Upper lobe of left lung (tissue), 6 donors: ENCODE results near the gene ATP6V1F. TPM values are rescaled to one million over a fixed set of nuclear protein-coding genes. Genes with fewer than 3 reads are reported as not detected.
A peak's percentile ranks its signal among the peaks of the same experiment; 100 is the strongest.

Experiments used
- ATAC-seq, 2 donors: fragments of 200-7000 bp; cut with Tn5 transposase; one replicate each; pipeline ENCODE4 v1.9.1; 2022; ENCODE audit warnings: mild to moderate bottlenecking in 2 of 2, moderate library complexity in 2 of 2; ENCODE audit not compliant: low FRiP score in 2 of 2
- DNase-seq, 2 donors: peaks; one replicate each; pipeline ENCODE4 v3.0.0-alpha.2; 2019 to 2020
- H3K27ac ChIP-seq, 4 donors: fragments of 200-600 bp; sonication (generic); one replicate each; pipeline ENCODE4 v1.5.1; 2016 to 2019
- H3K27me3 ChIP-seq, 4 donors: fragments of 200-600 bp; sonication (generic); one replicate each; pipeline ENCODE4 v1.5.1; 2017 to 2019
- H3K36me3 ChIP-seq, 4 donors: fragments of 200-600 bp; sonication (generic); one replicate each; pipeline ENCODE4 v1.5.1; 2016 to 2019
- H3K4me1 ChIP-seq, 4 donors: fragments of 200-600 bp; sonication (generic); one replicate each; pipeline ENCODE4 v1.5.1; 2018 to 2019
- H3K4me3 ChIP-seq, 4 donors: fragments of 200-600 bp; sonication (generic); one replicate each; pipeline ENCODE4 v1.5.1; 2017 to 2019; ENCODE audit warnings: mild to moderate bottlenecking in 2 of 4, moderate library complexity in 1 of 4
- H3K9me3 ChIP-seq, 4 donors: fragments of 200-600 bp; sonication (generic); one replicate each; pipeline ENCODE4 v1.5.1; 2018 to 2019
- CTCF ChIP-seq, 6 experiments: fragments of 450-650 bp in 4 of 6; fragments of 200-600 bp in 2 of 6; sonication (generic) in 2 of 6; IDR thresholded peaks; one replicate each; pipeline ENCODE4 v1.5.1; 2016 to 2019; ENCODE audit warnings: antibody characterized with exemption in 6 of 6
- EP300 ChIP-seq, 4 donors: sonication (generic); formaldehyde crosslinking; IDR thresholded peaks; one replicate each; pipeline ENCODE4 v1.5.1; 2017; ENCODE audit warnings: antibody characterized with exemption in 4 of 4, control low read depth in 2 of 4
- POLR2A ChIP-seq, 4 donors: fragments of 450-650 bp; IDR thresholded peaks; one replicate each; pipeline ENCODE4 v1.5.1; 2016 to 2017; ENCODE audit warnings: antibody characterized with exemption in 4 of 4, mild to moderate bottlenecking in 2 of 4
- POLR2AphosphoS5 ChIP-seq, 2 donors: sonication (generic); formaldehyde crosslinking; IDR thresholded peaks; one replicate each; pipeline ENCODE4 v1.5.1; 2017; ENCODE audit warnings: antibody characterized with exemption in 2 of 2
- WGBS, 2 donors: methylation state at CpG; one replicate each; pipeline ENCODE4 v1.1.5; 2017 to 2018; 5-methylcytosine and 5-hydroxymethylcytosine counted together
- total RNA-seq, 6 donors: library from RNA; depleted of rRNA in 4 of 6; stranded (reverse); fragments of >200 nt in 4 of 6; gene quantifications; one replicate each; pipeline versions ENCODE4 v1.1.0 to v1.2.1, GENCODE V29; 2016 to 2021
- donor health status: DM: no; HTN: no; CAD: no; lungs with moderate emphysema.
- donor health status: DM: no; HTN: yes; CAD: no; lungs with severe emphysema.

Gene ATP6V1F
- total RNA-seq, 6 donors from 2014 or later = 99.8 to 224 (median 156) TPM

GRCh38 chr7:128875523-128875948, 12.9 kb downstream of the ATP6V1F start:
- no peak for ATAC-seq
- H3K4me1 ChIP-seq = no peaks in the 10 kb centered on the region
- DNase-seq = no peak
- H3K4me3 ChIP-seq = no peak overlapping the region
- H3K27me3 ChIP-seq = peaks cover 0 to 5% (median 0%) of the 10 kb centered on the region in 4 donors
- no peak for TF ChIP-seq POLR2AphosphoS5 (IDR thresholded peaks at IDR 0.05)
- no peak for TF ChIP-seq CTCF (IDR thresholded peaks at IDR 0.05)
- no peak for TF ChIP-seq POLR2A (IDR thresholded peaks at IDR 0.05)
- no peak for TF ChIP-seq EP300 (IDR thresholded peaks at IDR 0.05)
- H3K9me3 ChIP-seq = no peaks in the 10 kb centered on the region
- WGBS, 2 donors = 71 to 85% methylated on average over 8 of the region's 8 CpGs
- no peak overlapping the region for H3K27ac ChIP-seq
- no peaks in the 10 kb centered on the region for H3K36me3 ChIP-seq

GRCh38 chr7:128876127-128876526, 13.5 kb downstream of the ATP6V1F start:
- DNase-seq (no peak), ATAC-seq (no peak)
- TF ChIP-seq POLR2A (IDR thresholded peaks at IDR 0.05) (no peak), CTCF (IDR thresholded peaks at IDR 0.05) (no peak), EP300 (IDR thresholded peaks at IDR 0.05) (no peak), POLR2AphosphoS5 (IDR thresholded peaks at IDR 0.05) (no peak)
- Histone ChIP-seq H3K27ac (no peak overlapping the region), H3K4me3 (no peak overlapping the region), H3K36me3 (no peaks in the 10 kb centered on the region), H3K27me3 (peaks cover 0 to 5% (median 0%) of the 10 kb centered on the region in 4 donors), H3K4me1 (no peaks in the 10 kb centered on the region), H3K9me3 (no peaks in the 10 kb centered on the region)
- 74% methylated on average over 3 of the region's 3 CpGs for WGBS, 2 donors

DNA sequence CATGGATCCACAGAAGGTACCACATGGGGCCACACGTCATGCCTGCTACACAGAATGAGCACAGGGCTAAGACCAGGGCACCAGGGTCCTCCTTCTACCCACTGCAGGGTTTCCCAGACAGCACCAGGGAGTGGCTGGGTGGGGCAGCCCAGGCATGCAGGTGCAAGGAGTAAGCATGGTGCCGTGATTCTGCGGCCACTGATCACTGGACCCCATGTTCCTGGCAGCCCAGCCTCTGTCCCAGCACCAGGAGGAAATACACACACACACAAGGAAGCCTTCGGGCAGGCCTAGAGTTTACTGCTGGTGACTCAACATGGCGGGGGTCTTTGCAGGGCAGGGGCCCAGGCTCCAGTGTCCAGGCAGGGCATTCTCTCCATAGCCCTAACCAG, 13.9 kb downstream of the ATP6V1F start:
- peaks cover 0 to 5% (median 0%) of the 10 kb centered on the region in 4 donors for H3K27me3 ChIP-seq
- no peak overlapping the region for H3K4me3 ChIP-seq
- H3K27ac ChIP-seq = no peak overlapping the region
- no peak for TF ChIP-seq CTCF (IDR thresholded peaks at IDR 0.05)
- TF ChIP-seq POLR2A (IDR thresholded peaks at IDR 0.05) = no peak
- TF ChIP-seq EP300 (IDR thresholded peaks at IDR 0.05) = no peak
- H3K4me1 ChIP-seq = no peaks in the 10 kb centered on the region
- ATAC-seq (no peak), DNase-seq (no peak)
- H3K9me3 ChIP-seq = no peaks in the 10 kb centered on the region
- 67 to 78% methylated on average over 1 to 5 of the region's 5 CpGs for WGBS, 2 donors
- no peaks in the 10 kb centered on the region for H3K36me3 ChIP-seq

DNA sequence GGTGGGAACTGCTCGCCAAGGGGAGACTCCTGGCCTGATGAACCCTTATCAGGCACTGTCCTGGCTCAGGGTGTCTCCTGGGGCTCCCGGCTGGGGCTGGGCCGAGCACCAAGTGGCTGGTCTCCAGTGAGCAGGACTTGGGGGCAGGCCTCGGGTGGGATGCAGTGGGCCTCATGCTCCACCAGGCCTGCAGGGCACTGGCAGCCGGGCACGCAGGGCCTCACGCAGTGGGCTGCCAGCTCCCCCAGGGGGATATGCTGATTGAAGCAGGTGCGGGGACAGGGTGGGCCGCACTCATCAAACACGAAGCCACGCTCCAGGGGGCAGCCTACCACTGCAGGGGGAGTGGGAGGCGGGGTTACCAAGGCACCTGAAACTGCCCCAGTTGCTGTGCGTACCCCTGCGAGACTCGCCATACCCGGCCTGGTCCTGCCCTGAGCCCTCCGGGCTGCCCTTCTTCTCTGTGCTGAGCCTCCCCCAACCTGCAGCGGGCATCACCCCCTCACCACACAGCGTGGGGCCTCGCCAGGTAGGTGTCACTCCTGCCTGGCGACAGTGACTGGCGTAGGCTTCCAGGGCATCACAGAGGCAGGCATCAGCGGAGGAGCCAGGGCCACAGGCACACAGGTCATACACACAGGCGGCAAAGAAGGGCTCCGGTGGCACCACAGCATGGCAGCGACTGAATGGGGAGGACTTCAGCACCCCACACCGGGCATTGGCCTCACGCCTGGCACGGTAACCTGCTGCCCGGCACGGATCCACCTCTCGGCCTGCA, 14.5 kb downstream of the ATP6V1F start:
- TF ChIP-seq CTCF (IDR thresholded peaks at IDR 0.05) = no peak
- TF ChIP-seq POLR2AphosphoS5 (IDR thresholded peaks at IDR 0.05) = no peak
- no peak for TF ChIP-seq EP300 (IDR thresholded peaks at IDR 0.05)
- no peak for TF ChIP-seq POLR2A (IDR thresholded peaks at IDR 0.05)
- no peak overlapping the region for H3K27ac ChIP-seq
- H3K4me1 ChIP-seq = no peaks in the 10 kb centered on the region
- DNase-seq (peak in 1 of 2 donors; percentile 76), ATAC-seq (no peak)
- H3K4me3 ChIP-seq = no peak overlapping the region
- H3K9me3 ChIP-seq = no peaks in the 10 kb centered on the region
- 93 to 94% methylated on average over 3 to 22 of the region's 32 CpGs for WGBS, 2 donors
- H3K27me3 ChIP-seq = peaks cover 0 to 5% (median 0%) of the 10 kb centered on the region in 4 donors
- H3K36me3 ChIP-seq = no peaks in the 10 kb centered on the region

DNA sequence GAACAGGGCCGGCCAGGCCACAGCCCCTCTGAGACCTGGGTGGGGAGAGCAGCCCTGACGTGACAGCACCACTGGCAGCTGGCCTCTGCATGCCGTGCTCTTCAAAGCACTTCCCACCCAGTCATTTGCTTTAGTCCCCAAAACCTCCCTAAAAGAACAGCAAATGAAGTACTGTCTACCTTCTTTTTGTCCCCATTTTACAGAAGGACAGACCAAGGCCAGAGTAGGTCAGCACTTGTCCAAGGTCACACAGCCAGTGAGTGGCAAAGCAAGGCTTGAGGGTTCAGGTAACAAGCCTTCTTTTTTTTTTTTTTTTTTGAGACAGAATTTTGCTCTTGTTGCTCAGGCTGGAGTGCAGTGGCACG, 15.1 kb downstream of the ATP6V1F start:
- no peaks in the 10 kb centered on the region for H3K36me3 ChIP-seq
- DNase-seq (no peak), ATAC-seq (no peak)
- TF ChIP-seq POLR2A (IDR thresholded peaks at IDR 0.05) (no peak), POLR2AphosphoS5 (IDR thresholded peaks at IDR 0.05) (no peak), CTCF (IDR thresholded peaks at IDR 0.05) (no peak), EP300 (IDR thresholded peaks at IDR 0.05) (no peak)
- H3K4me3 ChIP-seq = no peak overlapping the region
- no peak overlapping the region for H3K27ac ChIP-seq
- 64 to 66% methylated on average over 2 to 4 of the region's 4 CpGs for WGBS, 2 donors
- H3K27me3 ChIP-seq = peaks cover 0 to 5% (median 0%) of the 10 kb centered on the region in 4 donors
- H3K4me1 ChIP-seq = no peaks in the 10 kb centered on the region
- no peaks in the 10 kb centered on the region for H3K9me3 ChIP-seq
